Neural crest cell (in vitro differentiated cells): Measurements from ENCODE around the gene ENTPD5. TPM values are rescaled to one million over a fixed set of nuclear protein-coding genes. Genes with fewer than 3 reads are reported as not detected.

ENCODE experiments used
- DNase-seq: peaks from one replicate; pipeline ENCODE4 v3.0.0; 2021; ENCODE audit warnings: low read depth, mixed read lengths, low spot score
- H3K27ac Mint-ChIP-seq: one replicate; pipeline ENCODE4 v1.8.0; 2021; ENCODE audit warnings: mild to moderate bottlenecking, mixed read lengths; ENCODE audit not compliant: unreplicated experiment
- H3K27me3 Mint-ChIP-seq: 2 replicates; pipeline ENCODE4 v1.8.0; 2021; ENCODE audit warnings: low read depth, mild to moderate bottlenecking, mixed read lengths
- H3K36me3 Mint-ChIP-seq: 2 replicates; pipeline ENCODE4 v1.8.0; 2021; ENCODE audit warnings: low read depth, mild to moderate bottlenecking, mixed read lengths
- H3K4me1 Mint-ChIP-seq: 2 replicates; pipeline ENCODE4 v1.8.0; 2021; ENCODE audit warnings: mixed read lengths
- H3K4me3 Mint-ChIP-seq: one replicate; pipeline ENCODE4 v1.8.0; 2021; ENCODE audit warnings: mild to moderate bottlenecking, mixed read lengths
- H3K9me3 Mint-ChIP-seq: 2 replicates; pipeline ENCODE4 v1.8.0; 2021; ENCODE audit warnings: mixed read lengths
- CTCF ChIP-seq: fragments of 200-600 bp; sonication (generic); conservative IDR thresholded peaks from 2 replicates; pipeline ENCODE4 v1.5.0; 2021; ENCODE audit warnings: antibody characterized with exemption, mild to moderate bottlenecking
- total RNA-seq: library from RNA; stranded (reverse); gene quantifications from 2 replicates; pipeline ENCODE4 v1.2.1, GENCODE V29; 2021

ENTPD5 gene
- total RNA-seq, 1 donor from 2014 or later = 9.5 TPM

- Mint-ChIP-seq H3K9me3 (no peaks in the 10 kb centered on the region), H3K36me3 (no peaks in the 10 kb centered on the region)
These were observed 16.5 kb upstream of the ENTPD5 start for GRCh38 chr14:74035556-74035955.

GRCh38 chr14:74034572-74034971, 15.5 kb upstream of the ENTPD5 start:
- no peak overlapping the region for H3K4me3 Mint-ChIP-seq
- DNase-seq = no peak
- H3K27me3 Mint-ChIP-seq = no peaks in the 10 kb centered on the region
- no peaks in the 10 kb centered on the region for H3K4me1 Mint-ChIP-seq
- no peaks in the 10 kb centered on the region for H3K36me3 Mint-ChIP-seq
- no peaks in the 10 kb centered on the region for H3K9me3 Mint-ChIP-seq
- H3K27ac Mint-ChIP-seq = no peak overlapping the region
- TF ChIP-seq CTCF = no peak

More at GRCh38 chr14:74035556-74035955, 16.5 kb upstream of the ENTPD5 start:
- H3K4me3 Mint-ChIP-seq = no peak overlapping the region
- TF ChIP-seq CTCF = no peak
- no peak overlapping the region for H3K27ac Mint-ChIP-seq
- H3K27me3 Mint-ChIP-seq = no peaks in the 10 kb centered on the region
- DNase-seq = no peak
- H3K4me1 Mint-ChIP-seq = no peaks in the 10 kb centered on the region

- Mint-ChIP-seq H3K4me1 (no peaks in the 10 kb centered on the region), H3K27ac (no peak overlapping the region), H3K9me3 (no peaks in the 10 kb centered on the region), H3K27me3 (no peaks in the 10 kb centered on the region), H3K36me3 (no peaks in the 10 kb centered on the region), H3K4me3 (no peak overlapping the region)
- no peak for TF ChIP-seq CTCF
- DNase-seq = no peak
These were observed 10.0 kb upstream of the ENTPD5 start for GRCh38 chr14:74029136-74029535.

- no peak for DNase-seq
- H3K27ac Mint-ChIP-seq = no peak overlapping the region
- H3K4me1 Mint-ChIP-seq = peaks cover 20% of the 10 kb centered on the region
- no peaks in the 10 kb centered on the region for H3K36me3 Mint-ChIP-seq
- H3K9me3 Mint-ChIP-seq = no peaks in the 10 kb centered on the region
- H3K27me3 Mint-ChIP-seq = no peaks in the 10 kb centered on the region
- TF ChIP-seq CTCF = no peak
- no peak overlapping the region for H3K4me3 Mint-ChIP-seq
These were observed 3.3 kb upstream of the ENTPD5 start for GRCh38 chr14:74022346-74022745.

GRCh38 chr14:74019408-74020137, 485 bp upstream of the ENTPD5 start:
- Mint-ChIP-seq H3K9me3 (no peaks in the 10 kb centered on the region), H3K36me3 (no peaks in the 10 kb centered on the region), H3K27me3 (no peaks in the 10 kb centered on the region), H3K4me3 (peak overlapping the region; percentile 94), H3K27ac (peak overlapping the region; percentile 63), H3K4me1 (peaks cover 20% of the 10 kb centered on the region)
- no peak for DNase-seq
- TF ChIP-seq CTCF = no peak
